ENCODE measurements around the gene GRHL1.

DNA sequence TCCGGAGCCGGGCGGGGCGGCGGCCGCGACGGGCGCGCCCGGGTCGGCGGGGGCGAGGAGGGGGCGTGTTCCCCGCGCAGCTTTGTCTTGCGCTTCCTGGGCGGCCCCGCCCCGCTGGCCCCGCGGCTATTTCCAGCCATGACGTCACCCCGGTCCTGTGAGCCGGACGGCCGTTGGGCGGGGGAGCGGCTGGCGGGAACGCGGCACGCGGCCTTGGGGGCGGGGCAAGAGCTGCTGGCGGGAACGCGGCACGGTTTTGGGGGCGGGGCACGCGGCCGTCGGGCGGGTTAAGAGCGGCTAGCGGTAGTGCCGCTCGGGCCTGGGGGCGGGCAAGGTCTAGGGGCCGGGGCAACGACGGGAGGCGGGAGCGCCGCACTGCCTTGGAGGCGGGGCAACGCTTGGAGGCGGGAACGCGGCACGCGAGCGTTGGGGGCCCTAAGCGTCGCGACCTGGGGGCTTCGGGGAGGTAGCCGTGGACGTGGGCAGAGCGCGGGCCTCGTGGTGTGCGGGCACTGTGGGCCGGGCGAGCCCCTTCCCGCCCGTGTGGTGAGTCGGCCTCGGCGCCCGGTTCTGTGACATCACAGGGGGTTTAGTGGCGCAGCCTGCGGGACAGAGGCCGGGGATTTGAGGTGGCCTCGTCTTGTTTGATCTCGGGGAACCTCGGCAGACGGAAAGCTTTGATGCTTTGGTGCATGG is 92.6 kb downstream of the GRHL1 start:
- TF ChIP-seq, protein P1, sequence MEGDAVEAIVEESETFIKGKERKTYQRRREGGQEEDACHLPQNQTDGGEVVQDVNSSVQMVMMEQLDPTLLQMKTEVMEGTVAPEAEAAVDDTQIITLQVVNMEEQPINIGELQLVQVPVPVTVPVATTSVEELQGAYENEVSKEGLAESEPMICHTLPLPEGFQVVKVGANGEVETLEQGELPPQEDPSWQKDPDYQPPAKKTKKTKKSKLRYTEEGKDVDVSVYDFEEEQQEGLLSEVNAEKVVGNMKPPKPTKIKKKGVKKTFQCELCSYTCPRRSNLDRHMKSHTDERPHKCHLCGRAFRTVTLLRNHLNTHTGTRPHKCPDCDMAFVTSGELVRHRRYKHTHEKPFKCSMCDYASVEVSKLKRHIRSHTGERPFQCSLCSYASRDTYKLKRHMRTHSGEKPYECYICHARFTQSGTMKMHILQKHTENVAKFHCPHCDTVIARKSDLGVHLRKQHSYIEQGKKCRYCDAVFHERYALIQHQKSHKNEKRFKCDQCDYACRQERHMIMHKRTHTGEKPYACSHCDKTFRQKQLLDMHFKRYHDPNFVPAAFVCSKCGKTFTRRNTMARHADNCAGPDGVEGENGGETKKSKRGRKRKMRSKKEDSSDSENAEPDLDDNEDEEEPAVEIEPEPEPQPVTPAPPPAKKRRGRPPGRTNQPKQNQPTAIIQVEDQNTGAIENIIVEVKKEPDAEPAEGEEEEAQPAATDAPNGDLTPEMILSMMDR (IDR thresholded peaks at IDR 0.05 in 4 of 5, conservative IDR thresholded peaks at IDR 0.05 in 1 of 5) = no peak
- peak; percentile 8 to 59 for TF ChIP-seq POLR2A (IDR thresholded peaks at IDR 0.05)
